Ascending aorta (tissue), 2 donors: Measurements from ENCODE around the gene SALL4. TPM values are rescaled to one million over a fixed set of nuclear protein-coding genes. Genes with fewer than 3 reads are reported as not detected.
"Not testable (repeated sequence)": the region's sequence is repeated elsewhere in the genome, so short reads cannot be mapped to it uniquely, and the experiment has no call there.

Experiments
- DNase-seq, 2 donors: peaks; one replicate each; pipeline ENCODE4 v3.0.0-alpha.2; 2019; ENCODE audit warnings: low spot score in 2 of 2
- H3K27ac ChIP-seq, 2 donors: fragments of 200-600 bp; sonication (generic); one replicate each; pipeline ENCODE4 v1.5.1; 2016 to 2017; ENCODE audit warnings: mild to moderate bottlenecking in 1 of 2
- H3K27me3 ChIP-seq: fragments of 200-600 bp; sonication (generic); one replicate; pipeline ENCODE4 v1.5.1; 2017
- H3K36me3 ChIP-seq, 2 donors: fragments of 200-600 bp; sonication (generic); one replicate each; pipeline ENCODE4 v1.5.1; 2016
- H3K4me1 ChIP-seq, 2 donors: fragments of 200-600 bp; sonication (generic); one replicate each; pipeline ENCODE4 v1.5.1; 2016 to 2017; ENCODE audit warnings: mild to moderate bottlenecking in 1 of 2
- H3K4me3 ChIP-seq, 2 donors: fragments of 200-600 bp; sonication (generic); one replicate each; pipeline ENCODE4 v1.5.1; 2016 to 2017; ENCODE audit warnings: mild to moderate bottlenecking in 1 of 2
- H3K9me3 ChIP-seq, 2 donors: fragments of 200-600 bp; sonication (generic); one replicate each; pipeline ENCODE4 v1.5.1; 2016
- intact Hi-C: fragments of 100-400 bp; cut with DNase I; formaldehyde crosslinking; loops from one replicate; pipeline ENCODE4 v1.15.1; 2023
- total RNA-seq: library from RNA; depleted of rRNA; stranded (reverse); fragments of >200 nt; gene quantifications from one replicate; pipeline ENCODE4 v1.1.0, GENCODE V29; 2016
- TF ChIP-seq, protein P1 (sequence below), 3 experiments: fragments of 200-600 bp in 2 of 3; fragments of 450-650 bp in 1 of 3; sonication (generic) in 2 of 3; IDR thresholded peaks; one replicate each; pipeline ENCODE4 v1.5.1; 2016 to 2019; ENCODE audit warnings: antibody characterized with exemption in 3 of 3, mild to moderate bottlenecking in 1 of 3, moderate library complexity in 1 of 3

The SALL4 gene
- total RNA-seq, 1 donor from 2014 or later, result not detected

DNA sequence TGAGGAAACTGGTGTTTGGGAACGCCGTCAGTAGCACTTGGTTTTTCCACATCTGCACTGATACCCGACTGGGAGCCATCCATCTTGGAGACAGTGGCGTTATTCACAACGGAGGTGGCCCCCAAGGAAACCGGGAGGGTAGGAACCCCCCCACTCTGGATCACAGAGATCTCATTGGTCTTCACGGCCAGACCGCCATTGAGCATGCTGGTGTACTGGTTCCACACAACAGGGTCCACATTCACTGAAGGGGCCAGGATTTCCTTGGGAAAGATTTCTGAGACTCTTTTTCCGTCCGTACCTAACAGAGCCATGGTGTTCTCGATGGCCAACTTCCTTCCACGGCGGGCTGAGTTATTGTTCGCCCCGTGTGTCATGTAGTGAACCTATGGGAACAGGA, 18.0 kb downstream of the SALL4 start:
- DNase-seq, result no peak
- Histone ChIP-seq H3K27me3 (no peaks in the 10 kb centered on the region), H3K36me3 (no peaks in the 10 kb centered on the region), H3K27ac (no peak overlapping the region), H3K4me3 (no peak overlapping the region), H3K9me3 (peaks cover 2 to 4% of the 10 kb centered on the region in 2 donors), H3K4me1 (no peaks in the 10 kb centered on the region)
- TF ChIP-seq, protein P1, sequence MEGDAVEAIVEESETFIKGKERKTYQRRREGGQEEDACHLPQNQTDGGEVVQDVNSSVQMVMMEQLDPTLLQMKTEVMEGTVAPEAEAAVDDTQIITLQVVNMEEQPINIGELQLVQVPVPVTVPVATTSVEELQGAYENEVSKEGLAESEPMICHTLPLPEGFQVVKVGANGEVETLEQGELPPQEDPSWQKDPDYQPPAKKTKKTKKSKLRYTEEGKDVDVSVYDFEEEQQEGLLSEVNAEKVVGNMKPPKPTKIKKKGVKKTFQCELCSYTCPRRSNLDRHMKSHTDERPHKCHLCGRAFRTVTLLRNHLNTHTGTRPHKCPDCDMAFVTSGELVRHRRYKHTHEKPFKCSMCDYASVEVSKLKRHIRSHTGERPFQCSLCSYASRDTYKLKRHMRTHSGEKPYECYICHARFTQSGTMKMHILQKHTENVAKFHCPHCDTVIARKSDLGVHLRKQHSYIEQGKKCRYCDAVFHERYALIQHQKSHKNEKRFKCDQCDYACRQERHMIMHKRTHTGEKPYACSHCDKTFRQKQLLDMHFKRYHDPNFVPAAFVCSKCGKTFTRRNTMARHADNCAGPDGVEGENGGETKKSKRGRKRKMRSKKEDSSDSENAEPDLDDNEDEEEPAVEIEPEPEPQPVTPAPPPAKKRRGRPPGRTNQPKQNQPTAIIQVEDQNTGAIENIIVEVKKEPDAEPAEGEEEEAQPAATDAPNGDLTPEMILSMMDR (IDR thresholded peaks at IDR 0.05), result no peak
- intact Hi-C loops, result no loop called here

DNA sequence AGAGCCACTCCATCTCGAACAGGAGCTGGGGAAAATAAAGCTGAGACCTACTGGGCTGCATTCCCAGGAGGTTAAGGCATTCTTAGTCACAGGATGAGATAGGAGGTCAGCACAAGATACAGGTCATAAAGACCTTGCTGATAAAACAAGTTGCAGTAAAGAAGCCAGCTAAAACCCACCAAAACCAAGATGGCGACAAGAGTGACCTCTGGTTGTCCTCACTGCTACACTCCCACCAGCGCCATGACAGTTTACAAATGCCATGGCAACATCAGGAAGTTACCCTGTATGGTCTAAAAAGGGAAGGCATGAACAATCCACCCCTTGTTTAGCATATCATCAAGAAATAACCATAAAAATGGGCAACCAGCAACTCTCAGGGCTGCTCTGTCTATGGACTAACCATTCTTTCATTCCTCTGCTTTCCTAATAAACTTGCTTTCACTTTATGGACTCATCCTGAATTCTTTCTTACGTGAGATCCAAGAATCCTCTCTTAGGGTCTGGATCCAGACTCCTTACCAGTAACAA, 24.0 kb downstream of the SALL4 start:
- H3K27me3 ChIP-seq, H3K36me3 ChIP-seq, intact Hi-C loops, H3K27ac ChIP-seq, H3K4me1 ChIP-seq, H3K4me3 ChIP-seq, DNase-seq: not testable (repeated sequence)
- peaks cover 9 to 10% of the 10 kb centered on the region in 2 donors for H3K9me3 ChIP-seq

DNA sequence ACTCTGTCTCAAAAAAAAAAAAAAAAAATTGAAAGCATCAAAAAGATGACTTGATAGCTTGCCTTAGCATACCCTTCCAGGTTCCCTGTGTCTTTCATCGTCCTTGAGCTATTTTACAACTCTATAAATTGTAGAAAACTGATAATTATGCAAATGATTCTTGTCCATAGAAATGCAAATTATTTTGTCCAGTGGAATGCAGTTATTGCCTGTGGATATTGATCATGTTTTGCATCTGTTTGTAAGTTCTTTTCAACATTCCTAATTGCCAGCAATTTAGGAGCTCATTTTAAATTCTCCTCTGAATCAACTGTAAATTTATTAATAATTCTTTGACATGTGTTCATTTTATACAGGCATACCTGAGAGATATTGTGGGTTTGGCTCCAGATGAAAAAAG, 27.1 kb downstream of the SALL4 start:
- Histone ChIP-seq H3K36me3 (no peaks in the 10 kb centered on the region), H3K27ac (no peak overlapping the region), H3K27me3 (no peaks in the 10 kb centered on the region), H3K9me3 (peaks cover 9 to 10% of the 10 kb centered on the region in 2 donors), H3K4me3 (no peak overlapping the region), H3K4me1 (no peaks in the 10 kb centered on the region)
- intact Hi-C loops, result no loop called here
- TF ChIP-seq, protein P1 (IDR thresholded peaks at IDR 0.05), result no peak
- no peak for DNase-seq

DNA sequence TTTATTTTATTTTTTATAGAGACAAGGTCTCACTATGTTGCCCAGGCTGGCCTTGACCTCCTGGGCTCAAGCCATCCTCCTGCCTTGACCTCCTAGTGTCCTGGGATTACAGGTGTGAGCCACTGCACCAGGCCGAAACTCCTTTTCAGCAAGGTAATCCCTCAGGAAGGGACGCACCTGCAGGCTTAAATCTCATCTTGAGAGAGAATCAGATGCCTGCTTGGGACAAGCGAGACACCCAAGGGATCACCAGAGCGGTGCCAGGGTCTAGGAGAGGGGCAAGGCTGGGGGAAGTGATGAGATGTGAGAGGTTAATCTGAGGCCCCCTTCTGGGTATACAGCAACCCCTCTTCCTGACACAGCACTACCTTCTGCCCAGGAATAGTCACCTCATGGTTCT, 30.1 kb downstream of the SALL4 start:
- no peak overlapping the region for H3K27ac ChIP-seq
- no peaks in the 10 kb centered on the region for H3K4me1 ChIP-seq
- H3K9me3 ChIP-seq, result no peaks in the 10 kb centered on the region
- no peaks in the 10 kb centered on the region for H3K36me3 ChIP-seq
- TF ChIP-seq, protein P1 (IDR thresholded peaks at IDR 0.05), result no peak
- no peak for DNase-seq
- intact Hi-C loops, result no loop called here
- H3K27me3 ChIP-seq, result no peaks in the 10 kb centered on the region
- no peak overlapping the region for H3K4me3 ChIP-seq

DNA sequence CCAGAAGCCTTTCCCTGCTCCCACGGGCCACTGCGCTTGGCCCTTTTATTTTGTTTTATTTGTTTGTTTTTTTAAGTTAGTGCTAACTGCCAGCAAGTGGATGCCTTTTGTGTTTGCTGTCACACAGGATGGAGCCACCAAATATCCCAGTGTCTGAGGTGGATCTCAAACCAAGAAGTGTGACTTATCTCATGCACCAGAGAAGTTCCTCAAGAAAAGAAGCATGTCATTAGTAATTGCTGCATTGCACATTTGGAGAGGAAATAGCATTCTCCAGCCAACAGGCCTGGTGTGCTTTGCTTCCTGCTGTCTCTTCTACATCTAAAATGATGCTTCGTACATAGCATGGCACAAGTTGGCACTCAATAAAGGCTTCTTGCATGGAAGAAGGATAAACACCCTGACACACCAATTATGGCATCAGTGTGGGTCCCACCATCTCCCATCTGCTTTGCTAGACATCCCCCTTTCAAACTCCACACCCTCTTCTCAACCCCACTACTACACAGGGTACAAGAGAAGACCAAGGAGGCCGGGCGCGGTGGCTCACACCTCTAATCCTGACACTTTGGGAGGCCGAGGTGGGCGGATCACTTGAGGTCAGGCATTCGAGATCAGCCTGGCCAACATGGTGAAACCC, 32.2 kb downstream of the SALL4 start:
- no peaks in the 10 kb centered on the region for H3K9me3 ChIP-seq
- no peaks in the 10 kb centered on the region for H3K4me1 ChIP-seq
- intact Hi-C loops, result loop anchor here (2.0 to 5.0 kb wide), 2 partner anchors 38 to 69 kb away; no protein-coding TSS in a partner anchor
- no peaks in the 10 kb centered on the region for H3K36me3 ChIP-seq
- no peaks in the 10 kb centered on the region for H3K27me3 ChIP-seq
- no peak overlapping the region for H3K4me3 ChIP-seq
- TF ChIP-seq, protein P1 (IDR thresholded peaks at IDR 0.05), result no peak
- DNase-seq, result no peak
- H3K27ac ChIP-seq, result no peak overlapping the region

DNA sequence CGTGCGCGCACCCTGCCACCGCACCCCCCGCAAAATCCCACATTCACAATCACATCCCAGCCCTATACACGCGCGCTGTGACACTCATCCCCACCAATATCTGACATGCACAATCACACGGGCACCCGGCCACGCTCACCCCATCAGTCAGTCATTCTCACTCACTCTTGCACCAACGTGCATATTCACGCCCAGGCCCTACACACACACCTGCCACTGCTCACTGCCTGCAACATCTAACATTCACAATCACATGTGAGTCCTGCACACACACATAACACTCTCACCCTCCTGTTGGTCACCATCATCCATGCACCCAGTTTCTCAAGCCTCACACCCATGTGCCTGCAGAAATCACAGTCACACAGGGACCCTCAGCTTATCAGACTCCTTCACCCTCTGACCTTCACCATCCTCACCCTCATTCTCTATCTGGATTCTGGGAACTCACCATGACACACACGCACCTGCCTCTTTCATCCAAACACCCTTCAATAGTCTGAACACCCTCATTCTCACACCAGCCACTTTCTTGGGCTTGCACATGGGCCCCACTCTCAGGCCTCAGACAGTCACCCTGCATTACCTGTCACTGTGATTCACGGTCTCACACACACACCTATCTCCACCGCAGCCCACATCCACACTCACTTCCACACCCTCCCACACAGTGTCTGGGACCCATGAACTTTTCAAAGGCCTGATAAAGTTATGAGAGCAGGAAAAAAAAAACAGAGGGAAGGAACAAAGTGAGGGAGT, 33.4 kb downstream of the SALL4 start:
- Histone ChIP-seq H3K27me3 (no peaks in the 10 kb centered on the region), H3K9me3 (no peaks in the 10 kb centered on the region), H3K4me1 (no peaks in the 10 kb centered on the region), H3K27ac (no peak overlapping the region), H3K4me3 (peak overlapping the region in 1 of 2 donors; percentile 47), H3K36me3 (no peaks in the 10 kb centered on the region)
- DNase-seq, result no peak
- intact Hi-C loops, result loop anchor here (2.0 to 5.0 kb wide), 2 partner anchors 37 to 68 kb away; no protein-coding TSS in a partner anchor
- TF ChIP-seq, protein P1 (IDR thresholded peaks at IDR 0.05), result no peak
